GOT3 (cell line): Measurements from ENCODE around the gene TMEM59L.

Experiments used
- DNase-seq: peaks from one replicate; lab custom pipeline; 2025; ENCODE audit warnings: mixed read lengths; lab: John Stamatoyannopoulos, UW

Gene TMEM59L

GRCh38 chr19:18608805-18609716 lies 3.6 kb upstream of the TMEM59L start:
- no peak for DNase-seq

- DNase-seq, result no peak
These were observed 3.0 kb upstream of the TMEM59L start for GRCh38 chr19:18609717-18610051.

- DNase-seq, result no peak
These were observed 2.5 kb upstream of the TMEM59L start for GRCh38 chr19:18610245-18610555.

- DNase-seq, result no peak
These were observed 1.9 kb upstream of the TMEM59L start for GRCh38 chr19:18610556-18611326.

DNA sequence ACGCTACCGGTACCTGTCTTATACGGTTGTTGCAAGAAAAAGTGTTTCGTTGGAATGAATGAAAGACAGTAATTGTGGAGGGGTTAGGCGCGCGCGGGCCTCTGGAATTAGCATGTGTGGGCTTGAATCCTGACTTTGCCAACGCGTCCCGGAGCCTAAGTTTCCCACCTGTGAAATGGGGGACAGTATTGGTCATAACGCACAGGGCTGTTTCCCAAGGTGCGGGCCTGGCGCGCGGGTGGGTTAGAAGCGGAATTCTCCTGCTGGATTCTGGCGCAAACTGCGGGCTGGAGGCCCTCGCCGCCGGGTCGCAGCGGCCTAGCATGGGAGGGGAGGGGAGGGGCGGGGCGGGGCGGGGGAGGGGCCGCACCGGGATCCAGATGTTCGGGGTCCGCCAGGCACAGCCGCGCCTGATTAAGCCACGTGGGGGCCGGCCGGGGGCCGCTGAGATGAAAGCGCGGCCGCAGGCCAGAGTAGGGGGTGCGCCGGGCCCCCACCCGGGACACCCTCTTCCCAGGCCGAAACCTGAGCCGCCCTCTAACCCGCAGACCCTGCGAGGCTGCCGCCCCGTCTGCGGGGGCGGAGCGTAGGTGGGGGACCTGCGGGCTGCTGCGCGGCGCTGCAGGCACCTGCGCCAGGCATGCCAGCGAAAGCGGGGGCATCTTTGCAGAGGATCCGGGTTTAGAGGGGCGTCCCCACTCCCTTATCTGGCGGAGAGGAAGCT lies 1.2 kb upstream of the TMEM59L start:
- no peak for DNase-seq

GRCh38 chr19:18612051-18612771 lies 459 bp upstream of the TMEM59L start:
- no peak for DNase-seq

GRCh38 chr19:18613589-18614234 lies 1.0 kb downstream of the TMEM59L start:
- no peak for DNase-seq

DNA sequence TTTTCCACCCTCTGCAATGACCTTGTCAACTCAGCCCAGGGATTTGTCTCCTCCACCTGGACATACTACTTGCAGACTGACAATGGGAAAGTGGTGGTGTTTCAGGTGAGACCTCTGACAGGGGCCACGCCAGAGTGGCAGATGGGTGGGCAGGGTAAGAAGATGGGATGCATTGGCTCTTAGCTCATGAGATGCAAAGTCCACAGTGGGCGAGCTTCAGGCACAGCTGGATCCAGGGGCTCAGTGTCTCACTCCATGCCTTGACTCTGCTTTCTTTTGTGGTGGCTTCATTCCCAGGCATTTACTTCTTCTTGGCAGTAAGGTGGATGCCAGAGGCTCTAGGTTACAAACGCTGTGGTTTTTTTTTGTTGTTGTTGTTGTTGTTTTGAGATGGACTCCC lies 3.4 kb downstream of the TMEM59L start:
- no peak for DNase-seq

DNA sequence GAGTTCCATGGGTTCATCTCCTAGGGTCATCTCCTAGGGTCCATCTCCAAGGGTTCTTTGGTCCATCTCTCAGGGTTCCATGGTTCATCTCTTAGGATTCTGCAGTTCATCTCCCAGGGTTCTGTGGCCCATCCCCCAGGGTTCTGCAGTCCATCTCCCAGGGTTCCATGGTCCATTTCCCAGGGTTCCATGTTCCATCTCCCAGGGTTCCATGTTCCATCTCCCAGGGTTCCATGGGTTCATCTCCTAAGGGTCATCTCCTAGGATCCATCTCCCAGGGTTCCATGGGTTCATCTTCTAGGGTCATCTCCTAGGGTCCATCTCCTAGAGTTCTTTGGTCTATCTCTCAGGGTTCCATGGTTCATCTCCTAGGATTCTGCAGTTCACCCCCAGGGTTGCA lies 4.9 kb downstream of the TMEM59L start:
- DNase-seq, result no peak

GRCh38 chr19:18618236-18618635 lies 5.6 kb downstream of the TMEM59L start:
- DNase-seq, result no peak

DNA sequence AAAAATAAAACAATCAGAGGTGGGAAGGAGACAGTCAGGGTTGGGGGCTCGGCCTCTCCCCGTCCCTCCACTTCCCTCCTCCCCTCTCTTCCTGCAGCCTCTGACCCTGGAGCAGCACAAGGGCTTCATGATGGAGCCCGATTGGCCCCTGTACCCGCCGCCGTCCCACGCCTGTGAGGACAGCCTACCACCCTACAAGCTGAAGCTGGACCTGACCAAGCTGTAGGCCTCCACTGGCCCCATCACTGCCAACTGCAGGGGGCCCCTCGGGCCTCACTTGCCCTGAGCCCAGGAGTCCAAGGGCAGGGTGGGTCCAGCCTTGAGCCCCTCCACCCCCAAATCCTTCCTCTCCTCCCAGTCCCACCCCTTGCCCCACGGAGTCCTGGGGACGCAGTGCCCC lies 7.6 kb downstream of the TMEM59L start:
- no peak for DNase-seq

DNA sequence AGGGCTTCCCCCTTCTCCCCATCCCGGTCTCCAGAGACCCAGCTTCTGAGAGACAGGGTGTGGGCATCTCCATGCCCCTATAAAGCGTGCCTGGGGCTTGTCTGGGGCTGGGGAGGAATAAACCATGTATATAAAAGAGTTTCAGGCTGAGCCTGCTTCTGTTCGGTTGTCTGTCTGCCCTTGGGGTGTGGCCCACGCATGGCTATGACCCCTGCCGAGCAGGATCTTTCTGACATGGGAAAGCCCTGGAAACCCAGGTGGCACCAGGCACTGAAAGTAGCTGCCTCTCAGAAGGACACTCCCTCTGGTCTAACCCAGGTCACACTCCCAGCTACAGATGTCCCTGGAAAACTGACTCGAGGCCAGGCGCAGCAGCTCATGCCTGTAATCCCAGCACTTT lies 8.2 kb downstream of the TMEM59L start:
- DNase-seq, result no peak

DNA sequence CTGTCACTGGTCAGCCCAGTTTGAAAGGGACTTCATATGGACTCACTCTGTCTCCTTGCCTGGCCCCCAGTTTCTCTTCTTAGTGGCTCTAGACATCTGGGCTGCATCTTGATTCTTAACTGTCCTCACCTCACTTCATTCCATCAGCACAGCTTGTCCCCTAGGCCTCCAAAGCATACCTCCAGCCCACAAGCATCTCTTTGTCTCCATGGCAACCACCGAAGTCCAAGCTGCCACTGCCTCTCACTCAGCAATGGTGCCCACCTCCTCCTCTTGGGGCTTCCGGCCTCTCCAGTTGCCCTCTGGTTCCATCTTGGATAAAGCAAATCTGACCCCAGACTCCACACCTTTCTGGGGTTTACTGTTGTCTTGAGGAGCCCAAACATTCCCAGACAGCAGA lies 14.2 kb downstream of the TMEM59L start:
- DNase-seq, result no peak

DNA sequence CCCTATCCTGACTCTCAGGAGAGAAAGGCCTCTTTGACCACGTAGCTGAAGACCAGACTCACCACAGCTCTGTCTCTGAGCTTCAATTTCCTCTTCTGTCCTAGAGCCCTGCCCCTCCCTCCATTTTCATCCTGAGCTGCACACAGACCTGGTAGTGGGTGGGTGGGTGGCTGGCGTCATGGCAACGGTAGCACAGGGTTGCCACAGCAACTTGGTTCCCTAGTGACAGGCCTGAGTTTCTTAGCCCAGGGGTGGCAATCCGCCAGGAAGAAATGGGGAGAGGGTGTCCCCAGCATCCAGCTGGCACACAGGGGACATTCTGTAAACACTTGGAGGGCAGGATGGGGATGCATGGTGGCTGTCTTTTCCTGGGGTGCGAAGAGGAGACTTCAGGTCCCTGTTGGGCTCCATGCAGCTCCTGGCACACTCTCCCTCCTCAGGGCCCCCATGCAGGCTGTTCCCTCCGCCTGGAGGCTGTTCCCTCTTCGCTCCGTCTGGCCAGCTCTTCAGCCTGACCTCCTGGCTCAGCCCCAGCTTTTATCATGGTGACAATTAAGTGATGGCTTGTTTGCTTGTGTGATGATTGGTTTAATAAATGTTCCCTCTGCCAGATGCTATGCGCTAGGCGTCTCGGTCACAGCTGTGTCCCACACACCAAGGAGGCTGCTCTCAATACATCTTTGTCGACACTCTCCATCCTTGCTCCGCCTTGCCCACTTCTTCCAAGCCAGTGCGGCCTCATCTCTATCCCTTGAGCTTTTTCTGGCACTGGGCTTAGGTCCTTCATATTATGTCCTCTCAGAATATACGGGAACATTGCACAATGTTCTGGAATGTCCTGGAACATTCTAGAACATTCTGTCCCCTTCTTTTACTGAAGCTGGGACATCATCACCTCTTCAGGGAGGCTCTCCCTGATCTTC lies 16.8 kb downstream of the TMEM59L start:
- no peak for DNase-seq

- no peak for DNase-seq
These were observed 20.7 kb downstream of the TMEM59L start for GRCh38 chr19:18633321-18633720.

DNA sequence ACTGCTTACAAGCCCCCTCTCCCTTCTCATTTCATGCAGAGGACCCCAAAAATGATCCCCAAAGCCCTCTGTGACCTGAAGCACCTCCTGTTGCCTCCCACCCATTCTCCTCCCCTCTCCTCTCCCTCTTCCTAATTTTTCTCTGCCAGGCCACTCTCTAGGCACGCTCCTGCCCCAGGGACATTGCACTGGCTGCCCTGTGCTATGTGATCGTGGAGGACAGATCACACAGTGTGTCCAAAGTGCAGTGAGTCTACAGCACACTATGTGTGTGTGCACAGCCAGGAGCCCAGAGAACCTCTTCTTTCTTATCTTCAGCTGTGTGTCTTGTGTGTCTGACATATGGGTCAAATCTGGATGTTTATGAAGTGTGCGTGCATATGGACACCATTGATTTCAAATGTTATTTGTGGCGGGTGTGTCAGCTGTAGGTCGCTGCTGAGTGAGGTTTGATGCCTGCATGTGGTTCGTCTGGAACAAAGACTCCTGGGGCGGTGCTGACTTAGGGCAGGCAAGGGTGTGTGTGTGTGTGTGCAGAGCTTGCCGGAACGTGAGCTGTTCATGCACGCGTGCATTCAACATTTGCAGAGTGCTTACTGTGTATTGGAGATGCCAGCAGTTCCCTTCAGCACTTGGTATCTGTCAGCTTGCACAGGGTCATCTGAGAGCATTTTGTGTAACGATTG lies 22.1 kb downstream of the TMEM59L start:
- no peak for DNase-seq

DNA sequence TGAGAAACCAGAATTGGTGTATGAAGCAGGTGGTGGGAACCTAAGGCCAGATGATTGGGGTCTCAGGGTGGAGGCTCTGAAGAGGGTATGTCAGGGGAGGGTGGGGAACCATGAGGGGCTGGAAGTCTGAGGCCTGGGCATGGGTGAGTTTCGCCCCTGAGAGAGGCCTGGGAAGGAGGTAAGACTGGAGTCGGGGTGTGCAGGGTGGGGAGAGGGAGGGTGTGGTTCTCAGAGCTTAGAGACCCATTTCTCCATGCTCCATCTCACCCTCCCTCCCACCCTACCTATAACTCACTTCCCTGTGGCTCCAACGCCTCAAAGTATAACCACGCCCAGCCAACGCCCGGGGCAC lies 23.1 kb downstream of the TMEM59L start:
- no peak for DNase-seq

- DNase-seq, result peak; percentile 82
These were observed 23.7 kb downstream of the TMEM59L start for GRCh38 chr19:18636183-18636968.

- no peak for DNase-seq
These were observed 24.4 kb downstream of the TMEM59L start, which contains the start of gene KLHL26 for GRCh38 chr19:18636969-18637629. KLHL26 (plus strand) TSS chr19:18637028; CDS start chr19:18637055, 27 bp downstream.
